K562 (cell line): Measurements from ENCODE around the gene ARHGEF17. TPM values are rescaled to one million over a fixed set of nuclear protein-coding genes. Genes with fewer than 3 reads are reported as not detected.

Experiments
- ATAC-seq: fragments of 200-7000 bp; cut with Tn5 transposase; 3 replicates; pipeline ENCODE4 v1.9.1; 2020; ENCODE audit warnings: moderate library complexity
- BruUV-seq: library from RNA; stranded (reverse); fragments of 400-500 nt; replicated peaks from 2 replicates; lab custom pipeline; 2021; lab: Mats Ljungman, UMichigan
- CTCF ChIA-PET: fragments of 300-600 bp; formaldehyde crosslinking; extraction: SDS; loops from one replicate; lab custom pipeline; 2021; ENCODE audit warnings: low intra/inter-chr PET ratio; lab: Yijun Ruan, JAX
- POLR2A ChIA-PET: fragments of 300-600, 350-650 bp; sonication (Branson Sonifier 250); formaldehyde crosslinking; extraction: SDS; loops from one replicate; lab custom pipeline; 2021; ENCODE audit warnings: antibody characterized with exemption, inconsistent platforms; lab: Yijun Ruan, JAX
- DNase-seq, 4 experiments: peaks; one replicate each; pipeline versions ENCODE4 v3.0.0 to v3.0.0-alpha.2; 2011 to 2018; ENCODE audit warnings: low spot score in 3 of 4, mixed read lengths in 3 of 4; ENCODE audit errors: extremely low read depth in 1 of 4
- FAIRE-seq: peaks from 2 replicates; lab custom pipeline; 2011; peaks lifted over from hg19 to GRCh38; lab: Jason Lieb, UNC
- H2AFZ ChIP-seq: 2 replicates; pipeline ENCODE4 v1.6.0; 2011; ENCODE audit warnings: low read depth, low read length, control low read depth, inconsistent platforms
- H3K27ac ChIP-seq: fragments of 200-600 bp; 3 replicates; pipeline ENCODE4 v1.8.0; 2011; ENCODE audit warnings: low read depth, mild to moderate bottlenecking, control low read depth, inconsistent platforms, low read length, moderate library complexity, mixed read lengths; ENCODE audit errors: extremely low read depth
- H3K27me3 ChIP-seq, 2 experiments: fragments of 300-600 bp in 1 of 2; 2 replicates in 1 of 2; 3 replicates in 1 of 2; pipeline versions ENCODE4 v1.6.0 to v1.8.0; 2011; ENCODE audit warnings: inconsistent platforms in 2 of 2, low read length in 2 of 2, mild to moderate bottlenecking in 1 of 2, mixed read lengths in 1 of 2, moderate library complexity in 1 of 2; ENCODE audit not compliant: control insufficient read depth in 2 of 2, insufficient read depth in 2 of 2
- H3K36me3 ChIP-seq: fragments of 300-600 bp; 3 replicates; pipeline ENCODE4 v1.8.0; 2011; ENCODE audit warnings: mild to moderate bottlenecking, low read length, inconsistent platforms; ENCODE audit not compliant: control insufficient read depth, insufficient read depth
- H3K4me1 ChIP-seq, 2 experiments: fragments of 200-600 bp in 1 of 2; replicated peaks in 1 of 2; 2 replicates in 1 of 2; 3 replicates in 1 of 2; pipeline versions ENCODE4 v1.5.1 to v1.8.0; 2011; ENCODE audit warnings: inconsistent platforms in 2 of 2, low read length in 2 of 2, mild to moderate bottlenecking in 1 of 2, mixed read lengths in 1 of 2, moderate library complexity in 1 of 2; ENCODE audit not compliant: control insufficient read depth in 2 of 2, insufficient read depth in 2 of 2
- H3K4me2 ChIP-seq: 2 replicates; pipeline ENCODE4 v1.6.1; 2011; ENCODE audit warnings: low read length, control low read depth, inconsistent platforms, mixed read lengths; ENCODE audit not compliant: insufficient read depth
- H3K4me3 ChIP-seq: fragments of 200-600 bp; sonication (generic), shearing (Covaris generic); 2 replicates; pipeline ENCODE4 v1.5.1; 2016; ENCODE audit warnings: control low read depth, inconsistent platforms
- H3K79me2 ChIP-seq: fragments of 200-600 bp; 3 replicates; pipeline ENCODE4 v1.8.0; 2011; ENCODE audit warnings: low read length, inconsistent platforms; ENCODE audit not compliant: control insufficient read depth, insufficient read depth
- H3K9ac ChIP-seq, 2 experiments: 2 replicates each; pipeline versions ENCODE4 v1.6.0 to v1.6.1; 2011; ENCODE audit warnings: low read depth in 2 of 2, low read length in 2 of 2, control low read depth in 1 of 2, inconsistent platforms in 1 of 2, mild to moderate bottlenecking in 1 of 2, mixed read lengths in 1 of 2; ENCODE audit not compliant: insufficient read depth in 1 of 2
- H3K9me1 ChIP-seq: one replicate; pipeline ENCODE4 v1.6.0; 2011; ENCODE audit warnings: inconsistent platforms, mild to moderate bottlenecking, low read length, moderate library complexity; ENCODE audit not compliant: control insufficient read depth, insufficient read depth
- H3K9me3 ChIP-seq: replicated peaks from 2 replicates; pipeline ENCODE4 v1.5.1; 2011; ENCODE audit warnings: low read depth, low read length, inconsistent platforms; ENCODE audit not compliant: control insufficient read depth, insufficient read depth
- H4K20me1 ChIP-seq: replicated peaks from 2 replicates; pipeline ENCODE4 v1.6.1; 2011; ENCODE audit warnings: low read length, inconsistent platforms, mixed read lengths; ENCODE audit not compliant: control insufficient read depth, insufficient read depth
- BRF1 ChIP-seq: IDR thresholded peaks from 3 replicates; pipeline ENCODE4 v1.6.1; 2011; ENCODE audit warnings: borderline replicate concordance, mild to moderate bottlenecking; ENCODE audit not compliant: insufficient read length; ENCODE audit errors: extremely low read depth
- CREM ChIP-seq: IDR thresholded peaks from 2 replicates; pipeline ENCODE4 v1.6.1; 2014; ENCODE audit warnings: antibody characterized with exemption, low read depth
- ESRRA ChIP-seq: fragments of 450-650 bp; IDR thresholded peaks from 2 replicates; pipeline ENCODE4 v1.6.1; 2014; ENCODE audit warnings: low read depth, mild to moderate bottlenecking, moderate library complexity, borderline replicate concordance
- ESRRB ChIP-seq: fragments of 250-450 bp; sonication (Bioruptor Pico); IDR thresholded peaks from 2 replicates; pipeline ENCODE4 v1.5.0; 2020; ENCODE audit warnings: mild to moderate bottlenecking, moderate library complexity, borderline replicate concordance
- IFI16 ChIP-seq: fragments of 250-450 bp; sonication (Bioruptor Pico); IDR thresholded peaks from 2 replicates; pipeline ENCODE4 v2.1.2; 2022; ENCODE audit warnings: mild to moderate bottlenecking, inconsistent platforms
- L3MBTL2 ChIP-seq: fragments of 450-650 bp; IDR thresholded peaks from 2 replicates; pipeline ENCODE4 v1.6.1; 2016; ENCODE audit warnings: mild to moderate bottlenecking, moderate library complexity
- MECOM ChIP-seq: fragments of 250-450 bp; sonication (Bioruptor Pico); IDR thresholded peaks from 2 replicates; pipeline ENCODE4 v1.8.0; 2022; ENCODE audit warnings: inconsistent platforms
- NFXL1 ChIP-seq: fragments of 450-650 bp; formaldehyde crosslinking; IDR thresholded peaks from 2 replicates; pipeline ENCODE4 v1.4.0; 2021; ENCODE audit warnings: mild to moderate bottlenecking
- NR2F6 ChIP-seq: fragments of 450-650 bp; formaldehyde crosslinking; IDR thresholded peaks from 2 replicates; pipeline ENCODE4 v1.4.0; 2020; ENCODE audit warnings: mild to moderate bottlenecking
- PCBP2 ChIP-seq: fragments of 200-400 bp; formaldehyde crosslinking; IDR thresholded peaks from 2 replicates; pipeline ENCODE4 v1.6.1; 2018; ENCODE audit warnings: low read length, low read depth, mild to moderate bottlenecking, moderate library complexity; ENCODE audit not compliant: poor library complexity, severe bottlenecking
- PRPF4 ChIP-seq: fragments of 200-400 bp; formaldehyde crosslinking; IDR thresholded peaks from one replicate; pipeline ENCODE4 v1.6.1; 2017; ENCODE audit warnings: low read length, low read depth, mild to moderate bottlenecking; ENCODE audit not compliant: insufficient read depth, poor library complexity, severe bottlenecking
- RBM14 ChIP-seq: fragments of 200-400 bp; formaldehyde crosslinking; IDR thresholded peaks from 2 replicates; pipeline ENCODE4 v1.6.1; 2018; ENCODE audit warnings: low read depth, mild to moderate bottlenecking, low read length, moderate library complexity, borderline replicate concordance; ENCODE audit not compliant: insufficient read depth
- SIRT6 ChIP-seq: IDR thresholded peaks from one replicate; pipeline ENCODE4 v1.6.1; 2012; ENCODE audit warnings: low read depth, mild to moderate bottlenecking, control low read depth, inconsistent platforms, low read length, moderate library complexity
- TAF1 ChIP-seq: IDR thresholded peaks from 2 replicates; pipeline ENCODE4 v1.6.1; 2011; ENCODE audit warnings: mild to moderate bottlenecking, low read length, moderate library complexity; ENCODE audit not compliant: insufficient read depth, control insufficient read depth, severe bottlenecking; ENCODE audit errors: extremely low read depth
- ZNF184 ChIP-seq: sonication (generic); formaldehyde crosslinking; IDR thresholded peaks from 2 replicates; pipeline ENCODE4 v1.5.0; 2020; ENCODE audit warnings: missing genetic modification reagents
- ZNF408 ChIP-seq: fragments of 250-450 bp; sonication (Bioruptor Pico); IDR thresholded peaks from 2 replicates; pipeline ENCODE4 v1.4.0; 2020; ENCODE audit warnings: low read depth, mild to moderate bottlenecking, moderate library complexity
- WGBS: fragments of 100-300 bp; shearing (Covaris generic); methylation state at CpG from one replicate; pipeline ENCODE4 v1.1.6; 2016; ENCODE audit warnings: low coverage, mixed read lengths; ENCODE audit not compliant: insufficient coverage; ENCODE audit errors: missing lambda C conversion rate; 5-methylcytosine and 5-hydroxymethylcytosine counted together
- in situ Hi-C: fragments of 300-500 bp; cut with MboI; formaldehyde crosslinking; loops from 4 replicates; pipeline ENCODE4 v1.15.0; 2018; ENCODE audit warnings: inconsistent platforms, mixed read lengths
- intact Hi-C: fragments of 100-400 bp; cut with micrococcal nuclease; formaldehyde crosslinking; loops from 2 replicates; pipeline ENCODE4 v1.14.2; 2022
- polyA plus RNA-seq, 8 experiments: library from polyadenylated mRNA; depleted of rRNA in 4 of 8; stranded (reverse) in 5 of 8; unstranded in 3 of 8; fragments of >200 nt; fragmentation: Nextera tagmentation in 2 of 8; fragmentation: Illumina TruSeq in 1 of 8; extraction: Ambion mirVana in 2 of 8; extraction: Trizol in 1 of 8; gene quantifications; 2 replicates each; pipeline versions ENCODE4 v1.2.1 to v1.2.3, GENCODE V29; 2011 to 2014; ENCODE audit warnings: inconsistent platforms in 1 of 8, missing spikeins in 1 of 8
- total RNA-seq, 7 experiments: library from RNA; depleted of rRNA in 6 of 7; stranded (reverse); fragments of >200 nt in 6 of 7; fragmentation: Illumina TruSeq in 2 of 7; extraction: Trizol in 2 of 7; gene quantifications; 2 replicates each; pipeline versions ENCODE4 v1.2.1 to v1.2.3, GENCODE V29; 2011 to 2021; ENCODE audit warnings: low replicate concordance in 1 of 7

ARHGEF17 gene
- total and polyA plus RNA-seq, 9 of the 15 experiments (the other 6 are each of a cell fraction or from before 2014, with no cell fraction given), result 0.04 to 0.68 (median 0.10) TPM; not detected in 2

DNA sequence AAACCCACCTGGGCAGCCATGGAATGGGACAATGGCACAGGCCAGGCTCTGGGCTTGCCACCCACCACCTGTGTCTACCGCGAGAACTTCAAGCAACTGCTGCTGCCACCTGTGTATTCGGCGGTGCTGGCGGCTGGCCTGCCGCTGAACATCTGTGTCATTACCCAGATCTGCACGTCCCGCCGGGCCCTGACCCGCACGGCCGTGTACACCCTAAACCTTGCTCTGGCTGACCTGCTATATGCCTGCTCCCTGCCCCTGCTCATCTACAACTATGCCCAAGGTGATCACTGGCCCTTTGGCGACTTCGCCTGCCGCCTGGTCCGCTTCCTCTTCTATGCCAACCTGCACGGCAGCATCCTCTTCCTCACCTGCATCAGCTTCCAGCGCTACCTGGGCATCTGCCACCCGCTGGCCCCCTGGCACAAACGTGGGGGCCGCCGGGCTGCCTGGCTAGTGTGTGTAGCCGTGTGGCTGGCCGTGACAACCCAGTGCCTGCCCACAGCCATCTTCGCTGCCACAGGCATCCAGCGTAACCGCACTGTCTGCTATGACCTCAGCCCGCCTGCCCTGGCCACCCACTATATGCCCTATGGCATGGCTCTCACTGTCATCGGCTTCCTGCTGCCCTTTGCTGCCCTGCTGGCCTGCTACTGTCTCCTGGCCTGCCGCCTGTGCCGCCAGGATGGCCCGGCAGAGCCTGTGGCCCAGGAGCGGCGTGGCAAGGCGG is 11.4 kb upstream of the ARHGEF17 start:
- Histone ChIP-seq H2AFZ (no peak overlapping the region), H3K9ac (no peak overlapping the region; a peak in 1 of 4 replicates), H3K4me2 (no peak overlapping the region), H3K36me3 (no peaks in the 10 kb centered on the region), H3K9me1 (no peaks in the 10 kb centered on the region), H3K27me3 (peaks cover 26 to 39% of the 10 kb centered on the region in 2 experiments), H3K4me1 (peaks cover 0 to 10% of the 10 kb centered on the region in 2 experiments; a peak in 2 of 5 replicates), H3K27ac (no peak overlapping the region), H3K9me3 (no peaks in the 10 kb centered on the region), H4K20me1 (peaks cover 9% of the 10 kb centered on the region), H3K4me3 (no peak overlapping the region), H3K79me2 (no peaks in the 10 kb centered on the region)
- CTCF ChIA-PET, result interaction anchor here (2.2 kb wide), 1 partner anchor 97 kb away, joined by 7 read pairs; no protein-coding TSS in a partner anchor
- DNase-seq, result no peak
- intact Hi-C loops, result no loop called here
- BruUV-seq, result no TSS peak
- POLR2A ChIA-PET, result interaction anchor here (0.6 to 0.7 kb wide), 2 partner anchors 18 to 353 kb away, joined by 3 read pairs; no protein-coding TSS in a partner anchor
- in situ Hi-C loops, result no loop called here
- FAIRE-seq, result no peak
- WGBS, result 20% methylated on average over 33 of the region's 35 CpGs
- no peak for ATAC-seq
- TF ChIP-seq ESRRB (no peak), PRPF4 (no peak), MECOM (CRISPR knock-in tag) (no peak), BRF1 (no peak), ESRRA (no peak), SIRT6 (no peak), NFXL1 (no peak), L3MBTL2 (no peak), PCBP2 (no peak), ZNF408 (CRISPR knock-in tag) (no peak), NR2F6 (CRISPR knock-in tag) (no peak), IFI16 (CRISPR knock-in tag) (no peak), RBM14 (no peak), ZNF184 (no peak), CREM (no peak), TAF1 (no peak)
